Smooth muscle cell (in vitro differentiated cells): ENCODE results near the gene TTC38. TPM values are rescaled to one million over a fixed set of nuclear protein-coding genes. Genes with fewer than 3 reads are reported as not detected.

Source experiments
- DNase-seq: peaks from one replicate; lab custom pipeline; 2025; ENCODE audit not compliant: unreplicated experiment; lab: John Stamatoyannopoulos, UW
- H2AFZ ChIP-seq: fragments of 200-600 bp; sonication (generic); 2 replicates; pipeline ENCODE4 v1.6.0; 2016; ENCODE audit warnings: antibody characterized with exemption, low read depth, mild to moderate bottlenecking
- H3F3A ChIP-seq: fragments of 200-600 bp; sonication (generic); 2 replicates; pipeline ENCODE4 v1.6.0; 2017; ENCODE audit warnings: antibody characterized with exemption, low read depth
- H3K27ac ChIP-seq: fragments of 200-600 bp; sonication (generic); 2 replicates; pipeline ENCODE4 v1.5.1; 2016; ENCODE audit warnings: low read depth, mild to moderate bottlenecking
- H3K27me3 ChIP-seq: fragments of 200-600 bp; sonication (generic); 2 replicates; pipeline ENCODE4 v1.6.1; 2016; ENCODE audit warnings: low read depth, mild to moderate bottlenecking
- H3K36me3 ChIP-seq: fragments of 200-600 bp; sonication (generic); 2 replicates; pipeline ENCODE4 v1.5.1; 2016; ENCODE audit warnings: low read depth
- H3K4me1 ChIP-seq: fragments of 200-600 bp; sonication (generic); 2 replicates; pipeline ENCODE4 v1.5.1; 2016; ENCODE audit warnings: low read depth
- H3K4me2 ChIP-seq: fragments of 200-600 bp; sonication (generic); 2 replicates; pipeline ENCODE4 v1.6.0; 2016; ENCODE audit warnings: mild to moderate bottlenecking
- H3K4me3 ChIP-seq: fragments of 200-600 bp; sonication (generic); 2 replicates; pipeline ENCODE4 v1.5.1; 2016; ENCODE audit warnings: mild to moderate bottlenecking
- H3K79me2 ChIP-seq: fragments of 200-600 bp; sonication (generic); 2 replicates; pipeline ENCODE4 v1.6.0; 2016; ENCODE audit warnings: low read depth, mild to moderate bottlenecking
- H3K9ac ChIP-seq: fragments of 200-600 bp; sonication (generic); 2 replicates; pipeline ENCODE4 v1.6.0; 2016; ENCODE audit warnings: low read depth
- H3K9me3 ChIP-seq: fragments of 200-600 bp; sonication (generic); replicated peaks from 2 replicates; pipeline ENCODE4 v1.5.1; 2016; ENCODE audit warnings: low read depth
- H4K20me1 ChIP-seq: fragments of 200-600 bp; sonication (generic); 2 replicates; pipeline ENCODE4 v1.6.0; 2016; ENCODE audit warnings: low read depth
- WGBS: methylation state at CpG from one replicate; pipeline ENCODE4 v1.1.7; 2016; ENCODE audit warnings: low lambda C conversion rate; 5-methylcytosine and 5-hydroxymethylcytosine counted together
- polyA plus RNA-seq: library from polyadenylated mRNA; unstranded; fragments of >200 nt; fragmentation: Nextera tagmentation; extraction: Ambion mirVana; gene quantifications from 2 replicates; pipeline ENCODE4 v1.2.1, GENCODE V29; 2016
- total RNA-seq: library from RNA; depleted of rRNA; stranded (reverse); fragments of >200 nt; gene quantifications from 2 replicates; pipeline ENCODE4 v1.2.3, GENCODE V29; 2014
- TF ChIP-seq, protein P1 (sequence below): fragments of 200-600 bp; sonication (generic); IDR thresholded peaks from 2 replicates; pipeline ENCODE4 v1.5.1; 2017; ENCODE audit warnings: borderline replicate concordance, mild to moderate bottlenecking, antibody characterized with exemption; ENCODE audit not compliant: insufficient read depth, poor library complexity, severe bottlenecking

TTC38 gene
- total and polyA plus RNA-seq, 2 experiments from 2014 or later: 19.6 to 24.4 TPM

DNA sequence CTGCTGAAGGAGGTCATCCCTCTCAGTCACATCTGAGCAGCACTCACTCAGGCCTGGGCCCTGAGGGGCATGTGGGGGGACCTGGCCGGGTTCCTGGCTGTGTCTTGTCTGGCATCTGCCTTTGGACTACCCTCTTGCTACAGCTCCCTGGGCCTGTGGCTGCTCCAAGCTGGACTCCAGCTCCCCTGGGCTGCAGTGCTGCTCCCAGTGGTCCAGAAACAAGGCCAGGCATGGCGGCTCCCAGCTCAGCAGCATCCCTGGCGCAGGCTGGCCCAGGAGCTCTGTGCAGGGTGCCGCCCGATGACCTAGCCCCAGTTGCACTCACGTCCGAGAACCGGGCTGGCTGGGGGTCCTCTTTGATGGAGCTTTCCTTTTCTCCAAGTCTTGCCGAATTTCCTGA, 23.0 kb upstream of the TTC38 start:
- Histone ChIP-seq H3K4me1 (peaks cover 4% of the 10 kb centered on the region), H3K27ac (no peak overlapping the region), H3K36me3 (no peaks in the 10 kb centered on the region), H3K4me2 (no peak overlapping the region), H3F3A (no peaks in the 10 kb centered on the region), H3K27me3 (no peaks in the 10 kb centered on the region), H3K79me2 (no peaks in the 10 kb centered on the region), H3K4me3 (no peak overlapping the region), H3K9me3 (no peaks in the 10 kb centered on the region), H4K20me1 (no peaks in the 10 kb centered on the region), H3K9ac (no peak overlapping the region), H2AFZ (no peak overlapping the region)
- TF ChIP-seq, protein P1, sequence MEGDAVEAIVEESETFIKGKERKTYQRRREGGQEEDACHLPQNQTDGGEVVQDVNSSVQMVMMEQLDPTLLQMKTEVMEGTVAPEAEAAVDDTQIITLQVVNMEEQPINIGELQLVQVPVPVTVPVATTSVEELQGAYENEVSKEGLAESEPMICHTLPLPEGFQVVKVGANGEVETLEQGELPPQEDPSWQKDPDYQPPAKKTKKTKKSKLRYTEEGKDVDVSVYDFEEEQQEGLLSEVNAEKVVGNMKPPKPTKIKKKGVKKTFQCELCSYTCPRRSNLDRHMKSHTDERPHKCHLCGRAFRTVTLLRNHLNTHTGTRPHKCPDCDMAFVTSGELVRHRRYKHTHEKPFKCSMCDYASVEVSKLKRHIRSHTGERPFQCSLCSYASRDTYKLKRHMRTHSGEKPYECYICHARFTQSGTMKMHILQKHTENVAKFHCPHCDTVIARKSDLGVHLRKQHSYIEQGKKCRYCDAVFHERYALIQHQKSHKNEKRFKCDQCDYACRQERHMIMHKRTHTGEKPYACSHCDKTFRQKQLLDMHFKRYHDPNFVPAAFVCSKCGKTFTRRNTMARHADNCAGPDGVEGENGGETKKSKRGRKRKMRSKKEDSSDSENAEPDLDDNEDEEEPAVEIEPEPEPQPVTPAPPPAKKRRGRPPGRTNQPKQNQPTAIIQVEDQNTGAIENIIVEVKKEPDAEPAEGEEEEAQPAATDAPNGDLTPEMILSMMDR: no peak
- 95% methylated on average over 9 of the region's 9 CpGs for WGBS
- no peak for DNase-seq

DNA sequence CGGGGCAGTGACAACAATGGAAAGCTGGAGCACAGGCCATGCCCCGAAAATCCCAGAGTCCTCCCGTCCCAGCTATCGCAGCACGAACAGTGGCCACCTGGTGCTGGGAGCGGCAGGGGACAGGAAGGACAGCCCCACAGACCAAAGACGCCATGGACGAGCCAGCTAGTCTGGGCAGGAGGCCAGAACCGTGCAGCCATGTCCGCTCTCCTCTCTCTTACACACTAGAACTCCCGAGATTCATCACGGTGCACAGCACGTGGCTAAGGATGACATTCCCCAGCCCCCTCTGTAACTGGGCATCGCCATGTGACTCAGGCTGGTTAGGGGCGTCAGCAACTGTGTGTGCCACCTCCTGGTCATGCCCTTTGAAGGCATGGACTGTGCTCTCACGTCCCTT, 22.3 kb upstream of the TTC38 start:
- H2AFZ ChIP-seq: no peak overlapping the region
- peaks cover 6% of the 10 kb centered on the region for H3K4me1 ChIP-seq
- no peak overlapping the region for H3K4me2 ChIP-seq
- H4K20me1 ChIP-seq: no peaks in the 10 kb centered on the region
- H3K79me2 ChIP-seq: no peaks in the 10 kb centered on the region
- H3K27me3 ChIP-seq: no peaks in the 10 kb centered on the region
- no peak for DNase-seq
- H3K9ac ChIP-seq: no peak overlapping the region
- H3K4me3 ChIP-seq: no peak overlapping the region
- TF ChIP-seq, protein P1: no peak
- WGBS: 95% methylated on average over 16 of the region's 16 CpGs
- H3F3A ChIP-seq: no peaks in the 10 kb centered on the region
- no peaks in the 10 kb centered on the region for H3K9me3 ChIP-seq
- H3K36me3 ChIP-seq: no peaks in the 10 kb centered on the region
- no peak overlapping the region for H3K27ac ChIP-seq

DNA sequence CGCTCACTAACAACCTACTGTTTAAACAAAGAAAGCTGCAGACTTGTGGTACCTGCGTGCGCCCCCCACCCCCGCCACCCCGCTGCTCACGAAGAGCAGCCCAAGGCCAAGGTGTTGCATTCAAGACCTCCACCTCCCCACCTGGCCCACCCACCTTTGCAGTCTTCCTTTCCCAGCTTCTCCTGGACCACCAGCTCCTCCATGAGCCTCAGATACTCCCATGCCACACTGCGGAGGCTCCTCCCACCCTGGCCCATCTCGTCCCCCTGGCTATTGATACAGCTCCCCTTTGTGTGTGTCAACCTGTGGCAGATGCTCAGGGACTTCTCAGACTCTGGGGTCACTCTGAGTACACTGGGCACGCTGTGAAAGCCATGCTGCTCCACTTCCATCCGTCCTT, 21.6 kb upstream of the TTC38 start:
- TF ChIP-seq, protein P1: no peak
- H3K36me3 ChIP-seq: no peaks in the 10 kb centered on the region
- no peak overlapping the region for H3K27ac ChIP-seq
- H2AFZ ChIP-seq: no peak overlapping the region
- H3K4me3 ChIP-seq: no peak overlapping the region
- H3K79me2 ChIP-seq: no peaks in the 10 kb centered on the region
- H4K20me1 ChIP-seq: no peaks in the 10 kb centered on the region
- WGBS: 97% methylated on average over 10 of the region's 10 CpGs
- H3F3A ChIP-seq: no peaks in the 10 kb centered on the region
- H3K27me3 ChIP-seq: no peaks in the 10 kb centered on the region
- peaks cover 12% of the 10 kb centered on the region for H3K4me1 ChIP-seq
- no peak overlapping the region for H3K4me2 ChIP-seq
- no peak for DNase-seq
- no peaks in the 10 kb centered on the region for H3K9me3 ChIP-seq
- no peak overlapping the region for H3K9ac ChIP-seq

DNA sequence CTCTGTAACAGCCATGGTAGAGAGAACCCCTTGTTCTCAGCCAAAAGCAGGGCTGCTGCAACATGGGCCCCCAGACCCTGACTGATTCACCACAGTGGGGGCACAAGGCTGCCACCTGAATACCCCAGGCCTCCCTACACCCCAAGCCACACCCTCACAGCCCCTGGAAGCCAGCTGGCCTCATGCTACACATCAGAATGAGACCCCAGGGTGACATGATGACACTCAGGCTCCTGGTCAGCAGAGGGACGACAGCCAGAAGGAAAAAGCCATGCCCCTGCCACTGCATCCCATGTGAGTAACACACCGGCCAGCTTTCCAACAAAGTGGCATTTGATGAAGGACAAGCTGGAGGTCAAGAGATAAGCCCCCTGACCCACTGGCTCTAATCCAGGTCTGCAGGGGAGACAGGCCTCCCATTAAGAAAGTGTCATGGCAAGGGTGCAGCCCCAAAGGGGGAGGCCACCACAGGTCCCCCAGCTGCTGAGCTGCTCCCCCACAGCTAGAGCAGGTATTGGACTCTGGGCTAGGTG, 20.3 kb upstream of the TTC38 start:
- Histone ChIP-seq H3K9ac (no peak overlapping the region), H2AFZ (no peak overlapping the region), H4K20me1 (no peaks in the 10 kb centered on the region), H3K27me3 (no peaks in the 10 kb centered on the region), H3K79me2 (no peaks in the 10 kb centered on the region), H3K9me3 (no peaks in the 10 kb centered on the region), H3K4me2 (no peak overlapping the region), H3F3A (no peaks in the 10 kb centered on the region), H3K4me1 (peaks cover 13% of the 10 kb centered on the region), H3K4me3 (no peak overlapping the region), H3K27ac (no peak overlapping the region), H3K36me3 (no peaks in the 10 kb centered on the region)
- TF ChIP-seq, protein P1: no peak
- 100% methylated on average over 2 of the region's 2 CpGs for WGBS
- no peak for DNase-seq
